WTC11 (cell line): ENCODE data around the gene CARM1. TPM values are rescaled to one million over a fixed set of nuclear protein-coding genes. Genes with fewer than 3 reads are reported as not detected.
"Not testable (repeated sequence)": the region's sequence is repeated elsewhere in the genome, so short reads cannot be mapped to it uniquely, and the experiment has no call there.

ENCODE experiments used
- ATAC-seq: fragments of 200-7000 bp; cut with Tn5 transposase; 2 replicates; pipeline ENCODE4 v1.10.0; 2021; ENCODE audit warnings: mild to moderate bottlenecking, moderate library complexity
- CTCF ChIA-PET: fragments of 300-600 bp; sonication (Branson Sonifier 250); formaldehyde crosslinking; loops from one replicate; lab custom pipeline; 2021; ENCODE audit warnings: antibody characterized with exemption; lab: Charles Lee
- POLR2A ChIA-PET: fragments of 350-600 bp; sonication (Branson Sonifier 250); formaldehyde crosslinking; loops from one replicate; lab custom pipeline; 2021; ENCODE audit warnings: antibody characterized with exemption; lab: Charles Lee
- DNase-seq: peaks from one replicate; pipeline ENCODE4 v3.0.0; 2021; ENCODE audit warnings: low spot score
- H3K27ac Mint-ChIP-seq: 2 replicates; pipeline ENCODE4 v1.8.0; 2021; ENCODE audit warnings: mixed read lengths
- H3K27me3 Mint-ChIP-seq: 2 replicates; pipeline ENCODE4 v1.8.0; 2021; ENCODE audit warnings: low read depth, mild to moderate bottlenecking, moderate library complexity, mixed read lengths
- H3K36me3 Mint-ChIP-seq: 2 replicates; pipeline ENCODE4 v1.8.0; 2021; ENCODE audit warnings: mixed read lengths
- H3K4me1 Mint-ChIP-seq: 2 replicates; pipeline ENCODE4 v1.8.0; 2022; ENCODE audit warnings: mixed read lengths
- H3K4me3 Mint-ChIP-seq: 2 replicates; pipeline ENCODE4 v1.8.0; 2021; ENCODE audit warnings: mild to moderate bottlenecking, moderate library complexity, mixed read lengths
- H3K9me3 Mint-ChIP-seq: 2 replicates; pipeline ENCODE4 v1.8.0; 2021; ENCODE audit warnings: mixed read lengths
- CREB1 ChIP-seq: sonication (generic); formaldehyde crosslinking; IDR thresholded peaks from 2 replicates; pipeline ENCODE4 v1.8.0; 2023; ENCODE audit warnings: mild to moderate bottlenecking, missing genetic modification reagents
- JAZF1 ChIP-seq: fragments of 250-450 bp; sonication (Bioruptor Pico); IDR thresholded peaks from 2 replicates; pipeline ENCODE4 v1.9.0; 2021; ENCODE audit warnings: moderate library complexity, mild to moderate bottlenecking, inconsistent platforms
- NFE2L1 ChIP-seq: sonication (generic); formaldehyde crosslinking; IDR thresholded peaks from 2 replicates; pipeline ENCODE4 v1.8.1; 2023; ENCODE audit warnings: missing genetic modification reagents
- NR2C2 ChIP-seq: sonication (generic); formaldehyde crosslinking; IDR thresholded peaks from 2 replicates; pipeline ENCODE4 v1.8.0; 2022; ENCODE audit warnings: mild to moderate bottlenecking, missing genetic modification reagents
- TP53 ChIP-seq: sonication (generic); formaldehyde crosslinking; IDR thresholded peaks from 2 replicates; pipeline ENCODE4 v1.8.1; 2023; ENCODE audit warnings: mild to moderate bottlenecking, missing genetic modification reagents
- ZNF416 ChIP-seq: fragments of 250-450 bp; sonication (Bioruptor Pico); IDR thresholded peaks from 2 replicates; pipeline ENCODE4 v1.9.0; 2021; ENCODE audit warnings: mild to moderate bottlenecking, inconsistent platforms
- total RNA-seq: library from RNA; stranded (reverse); gene quantifications from 3 replicates; pipeline ENCODE4 v1.2.3, GENCODE V29; 2021
- TF ChIP-seq, protein P1 (sequence below): sonication (generic); formaldehyde crosslinking; IDR thresholded peaks from 2 replicates; pipeline ENCODE4 v1.8.0; 2022; ENCODE audit warnings: mild to moderate bottlenecking, missing genetic modification reagents
- TF ChIP-seq, protein P2 (sequence below): fragments of 250-450 bp; sonication (Bioruptor Pico); IDR thresholded peaks from 2 replicates; pipeline ENCODE4 v2.1.2; 2022; ENCODE audit warnings: mild to moderate bottlenecking, moderate library complexity
- TF ChIP-seq, protein P3 (sequence below): sonication (generic); formaldehyde crosslinking; IDR thresholded peaks from 2 replicates; pipeline ENCODE4 v1.8.1; 2022; ENCODE audit warnings: low read depth, mild to moderate bottlenecking, moderate library complexity, missing genetic modification reagents, borderline replicate concordance
- TF ChIP-seq, protein P4 (sequence below): sonication (generic); formaldehyde crosslinking; IDR thresholded peaks from 2 replicates; pipeline ENCODE4 v1.8.0; 2022; ENCODE audit warnings: missing genetic modification reagents
- TF ChIP-seq, protein P5 (sequence below): fragments of 250-450 bp; sonication (Bioruptor Pico); IDR thresholded peaks from 2 replicates; pipeline ENCODE4 v1.9.0; 2021; ENCODE audit warnings: mild to moderate bottlenecking
- TF ChIP-seq, protein P6 (sequence below): sonication (generic); formaldehyde crosslinking; IDR thresholded peaks from 2 replicates; pipeline ENCODE4 v1.8.1; 2023; ENCODE audit warnings: mild to moderate bottlenecking, moderate library complexity, missing genetic modification reagents
- TF ChIP-seq, protein P7 (sequence below): sonication (generic); formaldehyde crosslinking; IDR thresholded peaks from 2 replicates; pipeline ENCODE4 v1.8.1; 2022; ENCODE audit warnings: low read depth, missing genetic modification reagents, borderline replicate concordance
- TF ChIP-seq, protein P8 (sequence below): sonication (generic); formaldehyde crosslinking; IDR thresholded peaks from 2 replicates; pipeline ENCODE4 v1.8.1; 2022; ENCODE audit warnings: mild to moderate bottlenecking, missing genetic modification reagents, moderate library complexity, borderline replicate concordance

The CARM1 gene
- total RNA-seq, 1 experiment from 2014 or later: 125 TPM

DNA sequence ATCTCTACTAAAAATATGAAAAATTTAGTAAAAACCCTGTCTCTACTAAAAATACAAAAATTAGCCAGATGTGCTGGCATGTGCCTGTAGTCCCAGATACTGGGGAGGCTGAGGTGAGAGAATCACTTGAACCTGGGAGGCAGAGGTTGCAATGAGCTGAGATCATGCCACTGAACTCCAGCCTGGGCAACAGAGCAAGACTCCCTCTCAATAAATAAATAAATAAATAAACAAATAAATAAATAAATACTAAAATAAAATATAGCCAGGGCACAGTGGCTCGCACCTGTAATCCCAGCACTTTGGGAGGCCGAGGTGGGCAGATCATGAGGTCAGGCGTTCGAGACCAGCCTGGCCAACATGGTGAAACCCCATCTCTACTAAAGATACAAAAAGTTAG, 72.1 kb downstream of the CARM1 start:
- POLR2A ChIA-PET: interaction anchor here (0.6 kb wide), 1 partner anchor 10 kb away, joined by 3 read pairs; no protein-coding TSS in a partner anchor
- not testable (repeated sequence) for DNase-seq, H3K27ac Mint-ChIP-seq, H3K36me3 Mint-ChIP-seq, H3K4me3 Mint-ChIP-seq, H3K27me3 Mint-ChIP-seq, ATAC-seq, H3K9me3 Mint-ChIP-seq, H3K4me1 Mint-ChIP-seq
- CTCF ChIA-PET: interaction anchor here (2.5 kb wide), 1 partner anchor 68 kb away, joined by 16 read pairs; no protein-coding TSS in a partner anchor

DNA sequence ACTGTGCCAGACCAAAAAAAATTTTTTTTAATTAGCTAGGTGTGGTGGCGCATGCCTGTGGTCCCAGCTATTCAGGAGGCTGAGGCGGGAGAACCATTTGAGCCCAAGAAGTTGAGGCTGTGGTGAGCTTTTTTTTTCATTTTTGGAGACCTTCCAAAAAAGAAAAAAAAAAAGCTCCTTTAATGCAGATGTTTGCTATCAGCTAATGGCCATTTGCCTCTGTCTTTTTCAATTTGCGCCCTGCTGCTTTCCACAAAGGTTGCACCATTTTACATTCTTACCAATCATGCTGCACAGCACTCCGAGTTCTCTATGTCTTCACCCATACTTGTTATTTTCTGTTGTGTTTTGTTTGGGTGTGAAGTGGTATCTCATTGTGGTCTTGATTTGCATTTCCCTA, 73.9 kb downstream of the CARM1 start:
- CTCF ChIA-PET: interaction anchor here (0.6 to 1.5 kb wide), 4 partner anchors 9 to 136 kb away, joined by 3 to 7 read pairs (median 5); no protein-coding TSS in a partner anchor
- no peak for ATAC-seq

DNA sequence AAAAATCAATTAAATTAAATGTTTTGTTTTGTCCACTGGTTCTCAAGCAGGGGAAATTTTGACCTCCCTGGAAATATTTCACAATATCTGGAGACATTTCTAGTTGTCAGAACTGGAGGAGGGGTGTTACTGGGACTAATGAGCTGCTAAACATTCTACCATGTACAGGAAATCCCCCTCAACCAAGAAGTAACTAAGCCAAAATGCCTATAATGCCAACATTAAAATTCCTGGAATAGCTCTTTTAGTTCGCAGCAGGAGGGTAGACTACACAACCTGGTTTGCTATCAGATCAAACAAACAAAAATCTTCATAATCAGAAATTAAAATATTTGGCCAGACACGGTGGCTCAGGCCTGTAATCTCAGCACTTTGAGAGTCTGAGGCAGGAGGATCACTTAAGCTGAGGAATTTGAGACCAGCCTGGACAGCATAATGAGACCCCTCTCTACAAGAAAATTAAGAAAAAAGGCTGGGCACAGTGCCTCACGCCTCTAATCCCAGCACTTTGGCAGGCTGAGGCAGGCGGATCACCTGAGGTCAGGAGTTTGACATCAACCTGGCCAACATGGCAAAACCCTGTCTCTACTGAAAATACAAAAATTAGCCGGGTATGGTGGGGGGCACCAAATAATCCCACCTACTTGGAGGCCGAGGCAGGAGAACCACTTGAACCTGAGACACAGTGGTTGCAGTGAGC, 75.8 kb downstream of the CARM1 start:
- ATAC-seq: no peak
- CTCF ChIA-PET: no interaction called here
- H3K4me3 Mint-ChIP-seq: no peak overlapping the region
- no peaks in the 10 kb centered on the region for H3K36me3 Mint-ChIP-seq
- no peaks in the 10 kb centered on the region for H3K27me3 Mint-ChIP-seq
- no peak for DNase-seq
- peaks cover 3% of the 10 kb centered on the region for H3K4me1 Mint-ChIP-seq
- H3K9me3 Mint-ChIP-seq: no peaks in the 10 kb centered on the region
- no peak overlapping the region for H3K27ac Mint-ChIP-seq
- POLR2A ChIA-PET: interaction anchor here (0.6 kb wide), 1 partner anchor 13 kb away, joined by 3 read pairs; no protein-coding TSS in a partner anchor
- TF ChIP-seq ZNF416 (no peak), JAZF1 (CRISPR knock-in tag) (no peak), CREB1 (CRISPR knock-in tag) (no peak), NR2C2 (CRISPR knock-in tag) (no peak), TP53 (CRISPR knock-in tag) (no peak)
- TF ChIP-seq, protein P1, sequence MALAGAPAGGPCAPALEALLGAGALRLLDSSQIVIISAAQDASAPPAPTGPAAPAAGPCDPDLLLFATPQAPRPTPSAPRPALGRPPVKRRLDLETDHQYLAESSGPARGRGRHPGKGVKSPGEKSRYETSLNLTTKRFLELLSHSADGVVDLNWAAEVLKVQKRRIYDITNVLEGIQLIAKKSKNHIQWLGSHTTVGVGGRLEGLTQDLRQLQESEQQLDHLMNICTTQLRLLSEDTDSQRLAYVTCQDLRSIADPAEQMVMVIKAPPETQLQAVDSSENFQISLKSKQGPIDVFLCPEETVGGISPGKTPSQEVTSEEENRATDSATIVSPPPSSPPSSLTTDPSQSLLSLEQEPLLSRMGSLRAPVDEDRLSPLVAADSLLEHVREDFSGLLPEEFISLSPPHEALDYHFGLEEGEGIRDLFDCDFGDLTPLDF (CRISPR knock-in tag): no peak
- TF ChIP-seq, protein P2, sequence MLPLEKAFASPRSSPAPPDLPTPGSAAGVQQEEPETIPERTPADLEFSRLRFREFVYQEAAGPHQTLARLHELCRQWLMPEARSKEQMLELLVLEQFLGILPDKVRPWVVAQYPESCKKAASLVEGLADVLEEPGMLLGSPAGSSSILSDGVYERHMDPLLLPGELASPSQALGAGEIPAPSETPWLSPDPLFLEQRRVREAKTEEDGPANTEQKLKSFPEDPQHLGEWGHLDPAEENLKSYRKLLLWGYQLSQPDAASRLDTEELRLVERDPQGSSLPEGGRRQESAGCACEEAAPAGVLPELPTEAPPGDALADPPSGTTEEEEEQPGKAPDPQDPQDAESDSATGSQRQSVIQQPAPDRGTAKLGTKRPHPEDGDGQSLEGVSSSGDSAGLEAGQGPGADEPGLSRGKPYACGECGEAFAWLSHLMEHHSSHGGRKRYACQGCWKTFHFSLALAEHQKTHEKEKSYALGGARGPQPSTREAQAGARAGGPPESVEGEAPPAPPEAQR (CRISPR knock-in tag): no peak
- TF ChIP-seq, protein P3, sequence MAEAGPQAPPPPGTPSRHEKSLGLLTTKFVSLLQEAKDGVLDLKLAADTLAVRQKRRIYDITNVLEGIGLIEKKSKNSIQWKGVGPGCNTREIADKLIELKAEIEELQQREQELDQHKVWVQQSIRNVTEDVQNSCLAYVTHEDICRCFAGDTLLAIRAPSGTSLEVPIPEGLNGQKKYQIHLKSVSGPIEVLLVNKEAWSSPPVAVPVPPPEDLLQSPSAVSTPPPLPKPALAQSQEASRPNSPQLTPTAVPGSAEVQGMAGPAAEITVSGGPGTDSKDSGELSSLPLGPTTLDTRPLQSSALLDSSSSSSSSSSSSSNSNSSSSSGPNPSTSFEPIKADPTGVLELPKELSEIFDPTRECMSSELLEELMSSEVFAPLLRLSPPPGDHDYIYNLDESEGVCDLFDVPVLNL: no peak
- TF ChIP-seq, protein P4, sequence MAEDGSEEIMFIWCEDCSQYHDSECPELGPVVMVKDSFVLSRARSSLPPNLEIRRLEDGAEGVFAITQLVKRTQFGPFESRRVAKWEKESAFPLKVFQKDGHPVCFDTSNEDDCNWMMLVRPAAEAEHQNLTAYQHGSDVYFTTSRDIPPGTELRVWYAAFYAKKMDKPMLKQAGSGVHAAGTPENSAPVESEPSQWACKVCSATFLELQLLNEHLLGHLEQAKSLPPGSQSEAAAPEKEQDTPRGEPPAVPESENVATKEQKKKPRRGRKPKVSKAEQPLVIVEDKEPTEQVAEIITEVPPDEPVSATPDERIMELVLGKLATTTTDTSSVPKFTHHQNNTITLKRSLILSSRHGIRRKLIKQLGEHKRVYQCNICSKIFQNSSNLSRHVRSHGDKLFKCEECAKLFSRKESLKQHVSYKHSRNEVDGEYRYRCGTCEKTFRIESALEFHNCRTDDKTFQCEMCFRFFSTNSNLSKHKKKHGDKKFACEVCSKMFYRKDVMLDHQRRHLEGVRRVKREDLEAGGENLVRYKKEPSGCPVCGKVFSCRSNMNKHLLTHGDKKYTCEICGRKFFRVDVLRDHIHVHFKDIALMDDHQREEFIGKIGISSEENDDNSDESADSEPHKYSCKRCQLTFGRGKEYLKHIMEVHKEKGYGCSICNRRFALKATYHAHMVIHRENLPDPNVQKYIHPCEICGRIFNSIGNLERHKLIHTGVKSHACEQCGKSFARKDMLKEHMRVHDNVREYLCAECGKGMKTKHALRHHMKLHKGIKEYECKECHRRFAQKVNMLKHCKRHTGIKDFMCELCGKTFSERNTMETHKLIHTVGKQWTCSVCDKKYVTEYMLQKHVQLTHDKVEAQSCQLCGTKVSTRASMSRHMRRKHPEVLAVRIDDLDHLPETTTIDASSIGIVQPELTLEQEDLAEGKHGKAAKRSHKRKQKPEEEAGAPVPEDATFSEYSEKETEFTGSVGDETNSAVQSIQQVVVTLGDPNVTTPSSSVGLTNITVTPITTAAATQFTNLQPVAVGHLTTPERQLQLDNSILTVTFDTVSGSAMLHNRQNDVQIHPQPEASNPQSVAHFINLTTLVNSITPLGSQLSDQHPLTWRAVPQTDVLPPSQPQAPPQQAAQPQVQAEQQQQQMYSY (CRISPR knock-in tag): no peak
- TF ChIP-seq, protein P5, sequence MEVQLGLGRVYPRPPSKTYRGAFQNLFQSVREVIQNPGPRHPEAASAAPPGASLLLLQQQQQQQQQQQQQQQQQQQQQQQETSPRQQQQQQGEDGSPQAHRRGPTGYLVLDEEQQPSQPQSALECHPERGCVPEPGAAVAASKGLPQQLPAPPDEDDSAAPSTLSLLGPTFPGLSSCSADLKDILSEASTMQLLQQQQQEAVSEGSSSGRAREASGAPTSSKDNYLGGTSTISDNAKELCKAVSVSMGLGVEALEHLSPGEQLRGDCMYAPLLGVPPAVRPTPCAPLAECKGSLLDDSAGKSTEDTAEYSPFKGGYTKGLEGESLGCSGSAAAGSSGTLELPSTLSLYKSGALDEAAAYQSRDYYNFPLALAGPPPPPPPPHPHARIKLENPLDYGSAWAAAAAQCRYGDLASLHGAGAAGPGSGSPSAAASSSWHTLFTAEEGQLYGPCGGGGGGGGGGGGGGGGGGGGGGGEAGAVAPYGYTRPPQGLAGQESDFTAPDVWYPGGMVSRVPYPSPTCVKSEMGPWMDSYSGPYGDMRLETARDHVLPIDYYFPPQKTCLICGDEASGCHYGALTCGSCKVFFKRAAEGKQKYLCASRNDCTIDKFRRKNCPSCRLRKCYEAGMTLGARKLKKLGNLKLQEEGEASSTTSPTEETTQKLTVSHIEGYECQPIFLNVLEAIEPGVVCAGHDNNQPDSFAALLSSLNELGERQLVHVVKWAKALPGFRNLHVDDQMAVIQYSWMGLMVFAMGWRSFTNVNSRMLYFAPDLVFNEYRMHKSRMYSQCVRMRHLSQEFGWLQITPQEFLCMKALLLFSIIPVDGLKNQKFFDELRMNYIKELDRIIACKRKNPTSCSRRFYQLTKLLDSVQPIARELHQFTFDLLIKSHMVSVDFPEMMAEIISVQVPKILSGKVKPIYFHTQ (CRISPR knock-in tag): no peak
- TF ChIP-seq, protein P6, sequence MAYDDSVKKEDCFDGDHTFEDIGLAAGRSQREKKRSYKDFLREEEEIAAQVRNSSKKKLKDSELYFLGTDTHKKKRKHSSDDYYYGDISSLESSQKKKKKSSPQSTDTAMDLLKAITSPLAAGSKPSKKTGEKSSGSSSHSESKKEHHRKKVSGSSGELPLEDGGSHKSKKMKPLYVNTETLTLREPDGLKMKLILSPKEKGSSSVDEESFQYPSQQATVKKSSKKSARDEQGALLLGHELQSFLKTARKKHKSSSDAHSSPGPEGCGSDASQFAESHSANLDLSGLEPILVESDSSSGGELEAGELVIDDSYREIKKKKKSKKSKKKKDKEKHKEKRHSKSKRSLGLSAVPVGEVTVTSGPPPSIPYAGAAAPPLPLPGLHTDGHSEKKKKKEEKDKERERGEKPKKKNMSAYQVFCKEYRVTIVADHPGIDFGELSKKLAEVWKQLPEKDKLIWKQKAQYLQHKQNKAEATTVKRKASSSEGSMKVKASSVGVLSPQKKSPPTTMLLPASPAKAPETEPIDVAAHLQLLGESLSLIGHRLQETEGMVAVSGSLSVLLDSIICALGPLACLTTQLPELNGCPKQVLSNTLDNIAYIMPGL (CRISPR knock-in tag): no peak

More for the DNA sequence above, 73.9 kb downstream of the CARM1 start:
- no peak overlapping the region for H3K4me3 Mint-ChIP-seq
- H3K4me1 Mint-ChIP-seq: peaks cover 3% of the 10 kb centered on the region
- POLR2A ChIA-PET: no interaction called here
- DNase-seq: no peak
- H3K27me3 Mint-ChIP-seq: no peaks in the 10 kb centered on the region
- no peaks in the 10 kb centered on the region for H3K36me3 Mint-ChIP-seq
- no peak overlapping the region for H3K27ac Mint-ChIP-seq
- TF ChIP-seq, protein P7, sequence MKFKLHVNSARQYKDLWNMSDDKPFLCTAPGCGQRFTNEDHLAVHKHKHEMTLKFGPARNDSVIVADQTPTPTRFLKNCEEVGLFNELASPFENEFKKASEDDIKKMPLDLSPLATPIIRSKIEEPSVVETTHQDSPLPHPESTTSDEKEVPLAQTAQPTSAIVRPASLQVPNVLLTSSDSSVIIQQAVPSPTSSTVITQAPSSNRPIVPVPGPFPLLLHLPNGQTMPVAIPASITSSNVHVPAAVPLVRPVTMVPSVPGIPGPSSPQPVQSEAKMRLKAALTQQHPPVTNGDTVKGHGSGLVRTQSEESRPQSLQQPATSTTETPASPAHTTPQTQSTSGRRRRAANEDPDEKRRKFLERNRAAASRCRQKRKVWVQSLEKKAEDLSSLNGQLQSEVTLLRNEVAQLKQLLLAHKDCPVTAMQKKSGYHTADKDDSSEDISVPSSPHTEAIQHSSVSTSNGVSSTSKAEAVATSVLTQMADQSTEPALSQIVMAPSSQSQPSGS (CRISPR knock-in tag): no peak
- TF ChIP-seq NFE2L1 (CRISPR knock-in tag): no peak
- TF ChIP-seq, protein P8, sequence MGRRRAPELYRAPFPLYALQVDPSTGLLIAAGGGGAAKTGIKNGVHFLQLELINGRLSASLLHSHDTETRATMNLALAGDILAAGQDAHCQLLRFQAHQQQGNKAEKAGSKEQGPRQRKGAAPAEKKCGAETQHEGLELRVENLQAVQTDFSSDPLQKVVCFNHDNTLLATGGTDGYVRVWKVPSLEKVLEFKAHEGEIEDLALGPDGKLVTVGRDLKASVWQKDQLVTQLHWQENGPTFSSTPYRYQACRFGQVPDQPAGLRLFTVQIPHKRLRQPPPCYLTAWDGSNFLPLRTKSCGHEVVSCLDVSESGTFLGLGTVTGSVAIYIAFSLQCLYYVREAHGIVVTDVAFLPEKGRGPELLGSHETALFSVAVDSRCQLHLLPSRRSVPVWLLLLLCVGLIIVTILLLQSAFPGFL: no peak
- H3K9me3 Mint-ChIP-seq: no peaks in the 10 kb centered on the region
